GM18909 (cell line): Measurements from ENCODE around the gene URI1.
A peak's percentile ranks its signal among the peaks of the same experiment; 100 is the strongest.
"Not testable (repeated sequence)": the region's sequence is repeated elsewhere in the genome, so short reads cannot be mapped to it uniquely, and the experiment has no call there.

Experiments
- ATAC-seq: cut with Tn5 transposase; IDR thresholded peaks from one replicate; pipeline ENCODE4 v1.9.1; 2021; ENCODE audit warnings: mild to moderate bottlenecking; ENCODE audit not compliant: unreplicated experiment, poor library complexity

The URI1 gene

GRCh38 chr19:30011051-30011578 is 69.1 kb downstream of the URI1 start:
- no peak for ATAC-seq

- ATAC-seq, result no peak
Observed at GRCh38 chr19:30014770-30015169, 72.7 kb downstream of the URI1 start.

GRCh38 chr19:30017172-30017571 is 75.1 kb downstream of the URI1 start:
- ATAC-seq, result no peak

- no peak for ATAC-seq
Observed at GRCh38 chr19:30020189-30020588, 78.2 kb downstream of the URI1 start.

GRCh38 chr19:30022659-30023058 is 80.6 kb downstream of the URI1 start:
- no peak for ATAC-seq

GRCh38 chr19:30023330-30023729 is 81.3 kb downstream of the URI1 start:
- ATAC-seq, result no peak

- ATAC-seq, result no peak
Observed at GRCh38 chr19:30024091-30024490, 82.1 kb downstream of the URI1 start.

GRCh38 chr19:30026933-30027332 is 84.9 kb downstream of the URI1 start:
- ATAC-seq, result no peak

GRCh38 chr19:30028118-30028991 is 86.3 kb downstream of the URI1 start:
- no peak for ATAC-seq

- ATAC-seq, result no peak
Observed at GRCh38 chr19:30028992-30029343, 86.9 kb downstream of the URI1 start.

GRCh38 chr19:30029721-30030510 is 87.9 kb downstream of the URI1 start:
- peak; percentile 78 for ATAC-seq

- no peak for ATAC-seq
Observed at GRCh38 chr19:30034321-30034720, 92.3 kb downstream of the URI1 start.

GRCh38 chr19:30036154-30037129 is 94.4 kb downstream of the URI1 start:
- no peak for ATAC-seq

GRCh38 chr19:30037835-30038234 is 95.8 kb downstream of the URI1 start:
- ATAC-seq, result no peak

- ATAC-seq, result not testable (repeated sequence)
Observed at GRCh38 chr19:30041931-30042330, 99.9 kb downstream of the URI1 start.

- not testable (repeated sequence) for ATAC-seq
Observed at GRCh38 chr19:30043008-30043407, 101.0 kb downstream of the URI1 start.

GRCh38 chr19:30044273-30045248 is 102.5 kb downstream of the URI1 start:
- ATAC-seq, result no peak

GRCh38 chr19:30046522-30046921 is 104.5 kb downstream of the URI1 start:
- peak; percentile 68 for ATAC-seq

GRCh38 chr19:30047432-30047831 is 105.4 kb downstream of the URI1 start:
- no peak for ATAC-seq
